Endodermal cell (in vitro differentiated cells): ENCODE data around the gene CCDC66. TPM values are rescaled to one million over a fixed set of nuclear protein-coding genes. Genes with fewer than 3 reads are reported as not detected.
A peak's percentile ranks its signal among the peaks of the same experiment; 100 is the strongest.

Source experiments
- DNase-seq: peaks from one replicate; pipeline ENCODE4 v3.0.0-alpha.2; 2017
- H3K27ac ChIP-seq: 2 replicates; pipeline ENCODE4 v1.5.1; 2013; ENCODE audit warnings: mild to moderate bottlenecking, low read depth, low read length, moderate library complexity
- H3K27me3 ChIP-seq: 2 replicates; pipeline ENCODE4 v1.6.1; 2013; ENCODE audit warnings: mild to moderate bottlenecking, low read length, moderate library complexity; ENCODE audit not compliant: insufficient read depth, control insufficient read depth, poor library complexity, severe bottlenecking
- H3K36me3 ChIP-seq: 2 replicates; pipeline ENCODE4 v1.7.0; 2013; ENCODE audit warnings: mild to moderate bottlenecking, low read length, moderate library complexity; ENCODE audit not compliant: control insufficient read depth, insufficient read depth
- H3K4me1 ChIP-seq: one replicate; pipeline ENCODE4 v1.7.0; 2013; ENCODE audit warnings: low read length; ENCODE audit not compliant: control insufficient read depth, insufficient read depth
- H3K4me3 ChIP-seq: 2 replicates; pipeline ENCODE4 v1.5.1; 2013; ENCODE audit warnings: mild to moderate bottlenecking, low read length, moderate library complexity
- H3K9ac ChIP-seq: 2 replicates; pipeline ENCODE4 v1.6.1; 2013; ENCODE audit warnings: mild to moderate bottlenecking, low read length, moderate library complexity; ENCODE audit not compliant: poor library complexity, severe bottlenecking; ENCODE audit errors: extremely low read depth
- H3K9me3 ChIP-seq: 2 replicates; pipeline ENCODE4 v1.6.1; 2013; ENCODE audit warnings: mild to moderate bottlenecking, low read length, moderate library complexity; ENCODE audit not compliant: control insufficient read depth
- H3K27ac Mint-ChIP-seq: 2 replicates; pipeline ENCODE4 v1.8.0; 2020; ENCODE audit warnings: mixed read lengths
- H3K27me3 Mint-ChIP-seq: 2 replicates; pipeline ENCODE4 v1.8.0; 2021; ENCODE audit warnings: mild to moderate bottlenecking, mixed read lengths; ENCODE audit not compliant: insufficient read depth
- H3K36me3 Mint-ChIP-seq: 2 replicates; pipeline ENCODE4 v1.8.0; 2020; ENCODE audit warnings: low read depth, mixed read lengths
- H3K4me1 Mint-ChIP-seq: 2 replicates; pipeline ENCODE4 v1.8.0; 2020; ENCODE audit warnings: mixed read lengths
- H3K4me3 Mint-ChIP-seq: 2 replicates; pipeline ENCODE4 v1.8.0; 2020; ENCODE audit warnings: mild to moderate bottlenecking, moderate library complexity, mixed read lengths
- H3K9me3 Mint-ChIP-seq: 2 replicates; pipeline ENCODE4 v1.8.0; 2020; ENCODE audit warnings: mild to moderate bottlenecking, mixed read lengths
- CTCF ChIP-seq: fragments of 200-600 bp; sonication (generic); conservative IDR thresholded peaks from 2 replicates; pipeline ENCODE4 v1.5.0; 2021; ENCODE audit warnings: antibody characterized with exemption, mild to moderate bottlenecking
- WGBS, 2 experiments: methylation state at CpG; one replicate each; pipeline versions ENCODE4 v1.1.5 to v1.1.7; 2013; ENCODE audit warnings: missing lambda C conversion rate in 2 of 2, mixed read lengths in 1 of 2; ENCODE audit not compliant: insufficient coverage in 1 of 2, insufficient read length in 1 of 2; 5-methylcytosine and 5-hydroxymethylcytosine counted together
- total RNA-seq, 2 donors: library from RNA; stranded (reverse); fragmentation: NEBNext Ultra II Directional in 1 of 2; extraction: Animal tissue kit (Norgen Biotek cat#: 25700) in 1 of 2; gene quantifications; 2 replicates in 1 of 2; 3 replicates in 1 of 2; pipeline ENCODE4 v1.2.1, GENCODE V29; 2021

CCDC66 gene
- total RNA-seq, 2 donors from 2014 or later: 32.1 to 36.4 TPM

- Histone ChIP-seq H3K36me3 (peaks cover 95% of the 10 kb centered on the region), H3K4me3 (no peak overlapping the region), H3K4me1 (no peaks in the 10 kb centered on the region), H3K27me3 (no peaks in the 10 kb centered on the region), H3K9me3 (no peaks in the 10 kb centered on the region), H3K27ac (no peak overlapping the region), H3K9ac (no peak overlapping the region)
- Mint-ChIP-seq H3K9me3 (no peaks in the 10 kb centered on the region), H3K4me1 (peaks cover 2% of the 10 kb centered on the region), H3K4me3 (no peak overlapping the region), H3K36me3 (peaks cover 78% of the 10 kb centered on the region), H3K27me3 (no peaks in the 10 kb centered on the region), H3K27ac (no peak overlapping the region)
- no peak for DNase-seq
- WGBS, 2 experiments: 100% methylated on average over 1 of the region's 1 CpG; no CpG with 5 or more reads in 1 of the 2 experiments
- TF ChIP-seq CTCF: no peak
Measured at GRCh38 chr3:56655709-56656108, 98.7 kb downstream of the CCDC66 start.

DNA sequence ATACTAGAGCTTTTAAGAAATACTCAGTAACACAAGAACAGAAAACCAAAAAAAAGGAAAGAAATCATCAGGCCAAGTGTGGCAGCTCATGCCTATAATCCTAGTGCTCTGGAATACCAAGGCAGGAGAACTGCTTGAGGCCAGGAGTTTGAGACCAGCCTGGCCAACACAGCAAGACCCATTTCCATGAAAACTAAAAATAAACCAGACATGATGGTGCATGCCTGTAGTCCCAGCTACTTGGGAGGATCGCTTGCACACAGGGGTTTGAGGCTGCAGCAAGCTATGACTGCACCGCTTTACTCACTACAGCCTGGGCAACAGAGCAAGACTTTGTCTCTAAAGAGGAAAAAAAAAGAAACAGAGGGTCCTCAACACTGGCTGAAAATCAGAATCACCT, 107.8 kb downstream of the CCDC66 start:
- TF ChIP-seq CTCF: no peak
- no peaks in the 10 kb centered on the region for H3K4me1 Mint-ChIP-seq
- H3K27me3 Mint-ChIP-seq: no peaks in the 10 kb centered on the region
- no peaks in the 10 kb centered on the region for H3K9me3 Mint-ChIP-seq
- no peak for DNase-seq
- H3K27me3 ChIP-seq: no peaks in the 10 kb centered on the region
- no peaks in the 10 kb centered on the region for H3K4me1 ChIP-seq
- peaks cover 98% of the 10 kb centered on the region for H3K36me3 ChIP-seq
- peaks cover 68% of the 10 kb centered on the region for H3K36me3 Mint-ChIP-seq
- H3K27ac ChIP-seq: no peak overlapping the region
- H3K27ac Mint-ChIP-seq: peak overlapping the region; percentile 22
- H3K4me3 Mint-ChIP-seq: no peak overlapping the region
- peaks cover 3% of the 10 kb centered on the region for H3K9me3 ChIP-seq
- WGBS, 2 experiments: 99 to 100% methylated on average over 2 of the region's 2 CpGs
- no peak overlapping the region for H3K9ac ChIP-seq
- H3K4me3 ChIP-seq: no peak overlapping the region

GRCh38 chr3:56667973-56668579, 111.1 kb downstream of the CCDC66 start:
- H3K27ac Mint-ChIP-seq: peak overlapping the region; percentile 50
- H3K4me3 Mint-ChIP-seq: no peak overlapping the region
- no peak for DNase-seq
- Histone ChIP-seq H3K9ac (no peak overlapping the region), H3K27ac (no peak overlapping the region), H3K4me1 (no peaks in the 10 kb centered on the region), H3K36me3 (peaks cover 99% of the 10 kb centered on the region), H3K4me3 (no peak overlapping the region), H3K27me3 (no peaks in the 10 kb centered on the region), H3K9me3 (peaks cover 19% of the 10 kb centered on the region)
- WGBS, 2 experiments: 92 to 96% methylated on average over 3 of the region's 3 CpGs
- H3K27me3 Mint-ChIP-seq: no peaks in the 10 kb centered on the region
- H3K9me3 Mint-ChIP-seq: no peaks in the 10 kb centered on the region
- no peak for TF ChIP-seq CTCF
- H3K4me1 Mint-ChIP-seq: no peaks in the 10 kb centered on the region
- peaks cover 73% of the 10 kb centered on the region for H3K36me3 Mint-ChIP-seq

Other genes starting within 250 kb of the CCDC66 start
- gene ERC2, start 88.7 kb upstream of the CCDC66 start, total RNA-seq: 10 to 100 TPM; 16.1 to 22.8 TPM
- gene TASOR, start 126.1 kb downstream of the CCDC66 start, total RNA-seq: 10 to 100 TPM; 62.5 to 94.2 TPM
- 10 to 100 TPM; 12.7 to 14.1 TPM for gene ARHGEF3, start 244.8 kb downstream of the CCDC66 start, total RNA-seq